Measurements from ENCODE around the gene INTS12. TPM values are rescaled to one million over a fixed set of nuclear protein-coding genes. Genes with fewer than 3 reads are reported as not detected.

Gene INTS12
- total and polyA plus RNA-seq, 10 of the 15 experiments (the other 5 are each of a cell fraction or from before 2014, with no cell fraction given) = 24.2 to 52.4 (median 37.3) TPM

GRCh38 chr4:105755375-105755774 is 46.9 kb upstream of the INTS12 start:
- TF ChIP-seq CREB1 (IDR thresholded peaks at IDR 0.05; ENCODE audit: low read depth) (no peak), RAD51 (IDR thresholded peaks at IDR 0.05) (peak; percentile 81)
- Histone ChIP-seq H3K9ac (ENCODE audit: control insufficient read depth, insufficient read depth, low read length) (no peak overlapping the region), H4K20me1 (ENCODE audit: control insufficient read depth, insufficient read depth) (no peaks in the 10 kb centered on the region), H3K4me2 (ENCODE audit: control insufficient read depth, insufficient read depth) (no peak overlapping the region), H3K9me3 (replicated peaks; ENCODE audit: control insufficient read depth, insufficient read depth, low read length) (no peaks in the 10 kb centered on the region), H3K79me2 (ENCODE audit: control insufficient read depth, insufficient read depth, low read length) (no peaks in the 10 kb centered on the region), H3K27me3 (replicated peaks in 1 of 2; ENCODE audit: control insufficient read depth in 2 of 2, insufficient read depth in 2 of 2, low read length in 1 of 2) (no peaks in the 10 kb centered on the region), H3K4me3 (no peak overlapping the region), H2AFZ (ENCODE audit: control insufficient read depth, low read depth, low read length) (no peak overlapping the region), H3K27ac (ENCODE audit: control insufficient read depth, insufficient read depth) (no peak overlapping the region), H3K36me3 (ENCODE audit: control insufficient read depth in 2 of 2, insufficient read depth in 2 of 2, low read length in 1 of 2) (no peaks in the 10 kb centered on the region), H3K4me1 (ENCODE audit: control insufficient read depth, insufficient read depth, low read length) (no peaks in the 10 kb centered on the region)
- no TSS peak for BruUV-seq (replicated peaks)
- ChIA-PET CTCF (interaction anchor here (0.5 to 0.7 kb wide), 3 partner anchors 44 to 450 kb away, joined by 3 read pairs; no protein-coding TSS in a partner anchor), SMC1A (ENCODE audit: uncharacterized antibody, unreplicated experiment) (interaction anchor here (0.7 to 2.1 kb wide), 2 partner anchors 14 to 80 kb away, joined by 3 to 5 read pairs; no protein-coding TSS in a partner anchor), RAD21 (ENCODE audit: unreplicated experiment) (no interaction called here), POLR2A (no interaction called here)
- intact Hi-C loops (cut with micrococcal nuclease; ENCODE audit: unreplicated experiment) (no loop called here), in situ Hi-C loops (cut with MboI) (no loop called here)
- FAIRE-seq (no peak), ATAC-seq (peak; percentile 12; the same call in 1 of the 3 replicates), DNase-seq (ENCODE audit: low read depth, low spot score) (no peak)

GRCh38 chr4:105753361-105753760 is 44.9 kb upstream of the INTS12 start:
- Histone ChIP-seq H4K20me1 (ENCODE audit: control insufficient read depth, insufficient read depth) (no peaks in the 10 kb centered on the region), H3K27me3 (replicated peaks in 1 of 2; ENCODE audit: control insufficient read depth in 2 of 2, insufficient read depth in 2 of 2, low read length in 1 of 2) (no peaks in the 10 kb centered on the region), H3K4me1 (ENCODE audit: control insufficient read depth, insufficient read depth, low read length) (no peaks in the 10 kb centered on the region), H3K36me3 (ENCODE audit: control insufficient read depth in 2 of 2, insufficient read depth in 2 of 2, low read length in 1 of 2) (no peaks in the 10 kb centered on the region), H3K4me3 (no peak overlapping the region), H2AFZ (ENCODE audit: control insufficient read depth, low read depth, low read length) (no peak overlapping the region), H3K27ac (ENCODE audit: control insufficient read depth, insufficient read depth) (no peak overlapping the region), H3K79me2 (ENCODE audit: control insufficient read depth, insufficient read depth, low read length) (no peaks in the 10 kb centered on the region), H3K4me2 (ENCODE audit: control insufficient read depth, insufficient read depth) (no peak overlapping the region), H3K9ac (ENCODE audit: control insufficient read depth, insufficient read depth, low read length) (no peak overlapping the region), H3K9me3 (replicated peaks; ENCODE audit: control insufficient read depth, insufficient read depth, low read length) (no peaks in the 10 kb centered on the region)
- TF ChIP-seq STAT1 (conservative IDR thresholded peaks at IDR 0.05) (no peak), NR2C1 (IDR thresholded peaks at IDR 0.05) (no peak), SREBF2 (IDR thresholded peaks at IDR 0.05; ENCODE audit: low read length) (no peak), CHD2 (IDR thresholded peaks at IDR 0.05; ENCODE audit: borderline replicate concordance, low read depth, low read length) (no peak), E4F1 (IDR thresholded peaks at IDR 0.05; ENCODE audit: borderline replicate concordance, partially characterized antibody) (no peak), FOS (IDR thresholded peaks at IDR 0.05; ENCODE audit: borderline replicate concordance, extremely low read depth, insufficient read length) (no peak)
- POLR2A ChIA-PET = no interaction called here
- in situ Hi-C loops (cut with MboI) = no loop called here
- RAD21 ChIA-PET (ENCODE audit: unreplicated experiment) = no interaction called here
- BruUV-seq (replicated peaks) = no TSS peak
- intact Hi-C loops (cut with micrococcal nuclease; ENCODE audit: unreplicated experiment) = no loop called here
- CTCF ChIA-PET = interaction anchor here (0.7 to 0.8 kb wide), 2 partner anchors 244 to 731 kb away, joined by 4 read pairs; no protein-coding TSS in a partner anchor
- no peak for ATAC-seq
- no peak for FAIRE-seq
- SMC1A ChIA-PET (ENCODE audit: uncharacterized antibody, unreplicated experiment) = interaction anchor here (1.2 to 1.4 kb wide), 2 partner anchors 15 to 40 kb away, joined by 3 read pairs; no protein-coding TSS in a partner anchor
- no peak for DNase-seq (ENCODE audit: low read depth, low spot score)
- WGBS (ENCODE audit: insufficient coverage, insufficient replicate concordance, low lambda C conversion rate, missing lambda C conversion rate) = 100% methylated on average over 1 of the region's 1 CpG
